ENCODE measurements around the gene NPAT. TPM values are rescaled to one million over a fixed set of nuclear protein-coding genes. Genes with fewer than 3 reads are reported as not detected.

Gene NPAT
- total and polyA plus RNA-seq, 9 of the 15 experiments (the other 6 are each of a cell fraction or from before 2014, with no cell fraction given), result 8.8 to 30.0 (median 22.1) TPM

DNA sequence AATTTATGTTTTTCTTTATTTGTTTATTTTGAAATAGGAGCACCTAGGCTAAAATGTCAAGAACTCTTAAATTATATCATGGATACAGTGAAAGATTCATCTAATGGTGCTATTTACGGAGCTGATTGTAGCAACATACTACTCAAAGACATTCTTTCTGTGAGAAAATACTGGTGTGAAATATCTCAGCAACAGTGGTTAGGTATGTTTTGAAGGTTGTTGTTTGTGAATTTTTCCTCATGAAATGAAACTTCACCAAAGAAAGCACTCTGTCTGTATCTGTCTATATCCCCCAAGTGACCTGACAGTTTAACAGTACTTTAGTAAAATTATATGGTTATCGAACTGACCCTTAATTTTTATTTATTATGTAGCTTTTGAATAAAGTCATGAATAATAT lies 13.2 kb upstream of the NPAT start (continued):
- TF ChIP-seq, protein P1, sequence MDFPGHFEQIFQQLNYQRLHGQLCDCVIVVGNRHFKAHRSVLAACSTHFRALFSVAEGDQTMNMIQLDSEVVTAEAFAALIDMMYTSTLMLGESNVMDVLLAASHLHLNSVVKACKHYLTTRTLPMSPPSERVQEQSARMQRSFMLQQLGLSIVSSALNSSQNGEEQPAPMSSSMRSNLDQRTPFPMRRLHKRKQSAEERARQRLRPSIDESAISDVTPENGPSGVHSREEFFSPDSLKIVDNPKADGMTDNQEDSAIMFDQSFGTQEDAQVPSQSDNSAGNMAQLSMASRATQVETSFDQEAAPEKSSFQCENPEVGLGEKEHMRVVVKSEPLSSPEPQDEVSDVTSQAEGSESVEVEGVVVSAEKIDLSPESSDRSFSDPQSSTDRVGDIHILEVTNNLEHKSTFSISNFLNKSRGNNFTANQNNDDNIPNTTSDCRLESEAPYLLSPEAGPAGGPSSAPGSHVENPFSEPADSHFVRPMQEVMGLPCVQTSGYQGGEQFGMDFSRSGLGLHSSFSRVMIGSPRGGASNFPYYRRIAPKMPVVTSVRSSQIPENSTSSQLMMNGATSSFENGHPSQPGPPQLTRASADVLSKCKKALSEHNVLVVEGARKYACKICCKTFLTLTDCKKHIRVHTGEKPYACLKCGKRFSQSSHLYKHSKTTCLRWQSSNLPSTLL (IDR thresholded peaks at IDR 0.05), result no peak
- TF ChIP-seq BRD4 (IDR thresholded peaks at IDR 0.05) (no peak), RB1 (IDR thresholded peaks at IDR 0.05; ENCODE audit: low read depth) (no peak), TBP (optimal IDR thresholded peaks at IDR 0.05; ENCODE audit: low read depth, low read length) (no peak), DMBX1 (CRISPR knock-in tag; IDR thresholded peaks at IDR 0.05; ENCODE audit: borderline replicate concordance) (no peak)
- TF ChIP-seq, protein P2, sequence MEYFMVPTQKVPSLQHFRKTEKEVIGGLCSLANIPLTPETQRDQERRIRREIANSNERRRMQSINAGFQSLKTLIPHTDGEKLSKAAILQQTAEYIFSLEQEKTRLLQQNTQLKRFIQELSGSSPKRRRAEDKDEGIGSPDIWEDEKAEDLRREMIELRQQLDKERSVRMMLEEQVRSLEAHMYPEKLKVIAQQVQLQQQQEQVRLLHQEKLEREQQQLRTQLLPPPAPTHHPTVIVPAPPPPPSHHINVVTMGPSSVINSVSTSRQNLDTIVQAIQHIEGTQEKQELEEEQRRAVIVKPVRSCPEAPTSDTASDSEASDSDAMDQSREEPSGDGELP (CRISPR knock-in tag; IDR thresholded peaks at IDR 0.05; ENCODE audit: borderline replicate concordance), result no peak

DNA sequence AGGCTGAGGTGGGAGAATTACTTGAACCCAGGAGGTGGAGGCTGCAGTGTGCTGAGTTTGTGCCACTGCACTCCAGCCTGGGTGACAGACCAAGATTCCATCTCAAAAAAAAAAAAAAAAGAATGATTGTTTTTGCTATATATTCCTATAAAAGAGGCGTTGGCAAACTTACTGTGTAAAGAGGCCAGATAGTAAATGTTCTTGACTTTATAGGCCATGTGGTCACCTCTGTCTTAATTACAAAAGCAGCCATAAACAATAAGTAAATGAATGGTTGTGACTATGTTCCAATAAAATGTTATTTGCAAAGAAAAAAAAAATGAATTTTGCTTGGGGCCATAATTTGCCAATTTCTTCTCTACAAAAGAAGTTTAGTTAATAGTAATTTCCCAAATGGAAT lies 12.8 kb upstream of the NPAT start:
- Histone ChIP-seq H2AFZ (ENCODE audit: low read depth, low read length) (no peak overlapping the region), H3K79me2 (ENCODE audit: control insufficient read depth, insufficient read depth, low read length) (no peaks in the 10 kb centered on the region), H3K4me3 (no peak overlapping the region), H3K9ac (ENCODE audit: insufficient read depth in 1 of 2, low read depth in 2 of 2, low read length in 2 of 2) (no peak overlapping the region), H3K27ac (ENCODE audit: extremely low read depth, low read depth, low read length) (no peak overlapping the region), H3K36me3 (ENCODE audit: control insufficient read depth, insufficient read depth, low read length) (peaks cover 31% of the 10 kb centered on the region; the same call in 2 of the 3 replicates), H3K27me3 (ENCODE audit: control insufficient read depth in 2 of 2, insufficient read depth in 2 of 2, low read length in 2 of 2) (no peaks in the 10 kb centered on the region), H3K9me3 (replicated peaks; ENCODE audit: control insufficient read depth, insufficient read depth, low read depth, low read length) (no peaks in the 10 kb centered on the region), H3K4me2 (ENCODE audit: insufficient read depth, low read length) (no peak overlapping the region), H4K20me1 (replicated peaks; ENCODE audit: control insufficient read depth, insufficient read depth, low read length) (no peaks in the 10 kb centered on the region), H3K4me1 (replicated peaks in 1 of 2; ENCODE audit: control insufficient read depth in 2 of 2, insufficient read depth in 2 of 2, low read length in 2 of 2) (no peaks in the 10 kb centered on the region), H3K9me1 (ENCODE audit: control insufficient read depth, insufficient read depth, low read length) (no peaks in the 10 kb centered on the region)
- intact Hi-C loops (cut with micrococcal nuclease), result no loop called here
- POLR2A ChIA-PET, result interaction anchor here (0.6 to 0.7 kb wide), 2 partner anchors 13 to 120 kb away, joined by 3 read pairs; partner anchors contain the start of gene NPAT
- WGBS (ENCODE audit: insufficient coverage, low coverage, missing lambda C conversion rate), result 90% methylated on average over 1 of the region's 1 CpG
- ATAC-seq (no peak), DNase-seq (ENCODE audit: extremely low read depth in 1 of 4, low spot score in 3 of 4) (no peak), FAIRE-seq (no peak)
- CTCF ChIA-PET (ENCODE audit: low intra/inter-chr PET ratio), result no interaction called here
- TF ChIP-seq, protein P3, sequence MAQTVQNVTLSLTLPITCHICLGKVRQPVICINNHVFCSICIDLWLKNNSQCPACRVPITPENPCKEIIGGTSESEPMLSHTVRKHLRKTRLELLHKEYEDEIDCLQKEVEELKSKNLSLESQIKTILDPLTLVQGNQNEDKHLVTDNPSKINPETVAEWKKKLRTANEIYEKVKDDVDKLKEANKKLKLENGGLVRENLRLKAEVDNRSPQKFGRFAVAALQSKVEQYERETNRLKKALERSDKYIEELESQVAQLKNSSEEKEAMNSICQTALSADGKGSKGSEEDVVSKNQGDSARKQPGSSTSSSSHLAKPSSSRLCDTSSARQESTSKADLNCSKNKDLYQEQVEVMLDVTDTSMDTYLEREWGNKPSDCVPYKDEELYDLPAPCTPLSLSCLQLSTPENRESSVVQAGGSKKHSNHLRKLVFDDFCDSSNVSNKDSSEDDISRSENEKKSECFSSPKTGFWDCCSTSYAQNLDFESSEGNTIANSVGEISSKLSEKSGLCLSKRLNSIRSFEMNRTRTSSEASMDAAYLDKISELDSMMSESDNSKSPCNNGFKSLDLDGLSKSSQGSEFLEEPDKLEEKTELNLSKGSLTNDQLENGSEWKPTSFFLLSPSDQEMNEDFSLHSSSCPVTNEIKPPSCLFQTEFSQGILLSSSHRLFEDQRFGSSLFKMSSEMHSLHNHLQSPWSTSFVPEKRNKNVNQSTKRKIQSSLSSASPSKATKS (CRISPR knock-in tag; IDR thresholded peaks at IDR 0.05), result no peak
- in situ Hi-C loops (cut with MboI), result no loop called here
- BruUV-seq (replicated peaks), result no TSS peak

Data from K562 (cell line).